ENCODE results near the gene HIPK2.

HIPK2 gene

GRCh38 chr7:139753081-139753692, 24.6 kb downstream of the HIPK2 start:
- no peak for DNase-seq (ENCODE audit: low read depth in 2 of 2, low spot score in 1 of 2)

DNA sequence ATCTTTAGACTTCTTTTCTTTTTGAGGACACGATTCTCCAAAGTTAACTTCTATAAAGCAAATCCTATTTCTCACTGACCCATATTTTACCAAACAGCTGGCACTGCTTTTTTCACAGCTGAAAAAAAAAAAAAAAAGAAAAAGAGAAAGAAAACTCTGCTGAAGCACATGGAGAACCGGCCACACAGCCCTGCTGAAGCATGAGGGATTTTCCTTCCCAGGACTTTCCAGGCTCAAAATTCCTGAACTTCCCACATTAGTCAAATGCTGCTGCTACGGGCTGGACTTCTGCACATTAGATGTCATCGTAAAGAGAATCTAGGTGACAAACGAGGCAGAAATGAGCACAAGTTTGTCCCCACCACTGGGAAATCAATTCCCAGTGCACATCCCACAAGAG, 25.2 kb downstream of the HIPK2 start:
- DNase-seq (ENCODE audit: low read depth in 2 of 2, low spot score in 1 of 2): no peak

DNA sequence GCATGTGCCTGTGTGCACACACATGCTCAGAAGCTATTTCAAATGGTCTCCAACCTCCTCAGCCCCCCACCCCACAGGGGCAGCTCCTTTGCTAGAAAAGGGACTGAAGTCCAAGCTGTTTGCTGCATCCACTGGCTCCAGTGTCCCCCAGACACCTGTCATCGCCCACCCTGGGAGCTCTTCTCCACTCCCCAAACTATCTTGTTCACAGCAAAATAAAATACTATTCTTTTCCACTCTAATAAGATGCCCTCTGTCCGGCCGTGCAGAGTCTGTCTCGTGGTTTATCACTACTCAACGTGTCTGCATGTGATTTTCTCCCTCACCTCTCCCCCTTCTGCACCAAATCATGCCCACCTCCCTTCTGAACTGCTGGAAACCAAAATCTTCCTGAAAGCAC, 25.6 kb downstream of the HIPK2 start:
- DNase-seq (ENCODE audit: low read depth in 2 of 2, low spot score in 1 of 2): no peak

- no peak for DNase-seq (ENCODE audit: low read depth in 2 of 2, low spot score in 1 of 2)
Measured at GRCh38 chr7:139750459-139751095, 27.2 kb downstream of the HIPK2 start.

GRCh38 chr7:139749545-139749944, 28.3 kb downstream of the HIPK2 start:
- no peak for DNase-seq (ENCODE audit: low read depth in 2 of 2, low spot score in 1 of 2)

- DNase-seq (ENCODE audit: low read depth in 2 of 2, low spot score in 1 of 2): no peak
Measured at GRCh38 chr7:139748941-139749340, 28.9 kb downstream of the HIPK2 start.

DNA sequence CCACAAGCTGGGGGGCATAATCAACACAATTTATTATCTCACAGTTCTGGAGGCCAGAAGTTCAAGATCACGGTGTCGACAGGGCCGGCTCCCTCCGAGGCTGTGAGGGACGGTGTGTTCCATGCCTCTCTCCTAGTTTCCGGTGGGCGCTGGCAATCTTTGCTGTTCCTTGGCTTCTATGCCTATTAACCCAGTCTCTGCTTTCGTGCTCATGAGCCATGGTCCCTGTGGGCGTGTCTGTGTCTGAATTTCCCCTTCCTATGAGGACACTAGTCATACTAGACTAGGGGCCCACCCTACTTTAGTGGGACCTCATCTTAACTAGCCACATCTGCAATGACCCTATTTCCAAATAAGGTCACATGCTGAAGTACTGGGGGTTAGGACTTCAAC, 29.4 kb downstream of the HIPK2 start:
- no peak for DNase-seq (ENCODE audit: low read depth in 2 of 2, low spot score in 1 of 2)

GRCh38 chr7:139747662-139748372, 30.0 kb downstream of the HIPK2 start:
- no peak for DNase-seq (ENCODE audit: low read depth in 2 of 2, low spot score in 1 of 2)

- no peak for DNase-seq (ENCODE audit: low read depth in 2 of 2, low spot score in 1 of 2)
Measured at GRCh38 chr7:139746652-139747051, 31.1 kb downstream of the HIPK2 start.

DNA sequence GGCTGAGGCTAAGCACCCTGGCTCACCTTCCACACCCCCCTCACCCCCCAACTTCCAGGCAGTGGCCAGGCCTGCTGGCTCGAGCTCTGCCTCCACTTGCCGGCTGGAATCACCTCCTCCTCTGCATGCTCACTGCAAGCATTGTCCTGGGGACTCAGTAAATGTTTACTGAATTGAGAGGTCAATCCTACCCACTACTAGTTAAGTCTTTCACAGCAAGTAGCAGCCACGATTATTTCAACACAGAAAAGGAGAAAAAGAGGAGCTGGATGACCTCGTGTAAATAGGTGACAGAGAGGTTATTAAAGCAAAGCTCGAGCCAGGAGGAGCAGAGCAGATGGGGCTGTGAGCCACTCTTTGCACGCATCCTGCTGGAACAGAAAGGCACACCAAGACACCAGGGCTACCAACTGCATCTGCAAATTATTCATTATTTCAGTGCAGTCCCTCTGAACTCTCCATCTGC, 32.1 kb downstream of the HIPK2 start:
- DNase-seq (ENCODE audit: low read depth in 2 of 2, low spot score in 1 of 2): no peak

DNA sequence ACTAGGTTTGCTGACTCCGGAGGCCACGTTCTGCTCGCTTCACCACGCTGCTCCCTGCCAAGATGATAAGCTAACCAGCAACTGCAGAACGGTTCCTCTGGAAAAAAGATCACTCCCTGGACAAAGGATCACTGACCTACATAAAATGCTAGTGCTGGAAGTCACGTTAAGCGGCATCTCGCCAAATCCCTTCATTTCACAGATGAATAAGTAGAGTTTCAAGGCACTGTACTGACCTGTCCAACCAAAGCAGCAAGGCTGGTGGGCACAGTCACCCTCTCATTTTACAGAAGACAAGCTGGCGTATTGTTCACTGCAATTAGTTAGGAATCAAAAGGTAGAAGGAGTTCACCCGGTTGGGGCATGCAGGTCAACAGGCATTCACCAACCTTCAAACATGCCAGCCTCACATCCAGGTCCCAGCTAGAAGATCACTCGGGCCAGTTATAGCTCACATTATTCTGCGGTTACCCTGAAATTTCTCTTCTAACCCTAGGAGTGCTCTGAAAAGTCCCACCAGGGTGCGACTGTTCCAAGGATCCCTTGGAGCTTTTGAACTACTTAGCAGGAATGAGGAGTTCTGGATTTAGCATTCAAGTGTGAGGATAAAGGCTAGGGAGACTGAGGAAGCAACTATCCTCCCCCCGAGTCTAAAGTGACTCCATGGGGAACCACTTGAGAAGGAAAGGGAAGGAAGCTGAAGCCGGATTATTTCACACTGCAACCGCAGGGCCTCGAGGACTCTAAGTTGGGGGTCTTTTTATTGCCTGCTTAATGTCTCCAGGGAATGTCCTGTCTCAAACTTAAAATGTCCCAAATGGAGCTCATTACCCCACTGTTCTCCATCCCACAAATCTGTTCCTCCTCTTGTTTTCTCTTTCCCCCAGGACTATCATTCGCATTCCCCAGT, 32.8 kb downstream of the HIPK2 start:
- DNase-seq (ENCODE audit: low read depth in 2 of 2, low spot score in 1 of 2): no peak

DNA sequence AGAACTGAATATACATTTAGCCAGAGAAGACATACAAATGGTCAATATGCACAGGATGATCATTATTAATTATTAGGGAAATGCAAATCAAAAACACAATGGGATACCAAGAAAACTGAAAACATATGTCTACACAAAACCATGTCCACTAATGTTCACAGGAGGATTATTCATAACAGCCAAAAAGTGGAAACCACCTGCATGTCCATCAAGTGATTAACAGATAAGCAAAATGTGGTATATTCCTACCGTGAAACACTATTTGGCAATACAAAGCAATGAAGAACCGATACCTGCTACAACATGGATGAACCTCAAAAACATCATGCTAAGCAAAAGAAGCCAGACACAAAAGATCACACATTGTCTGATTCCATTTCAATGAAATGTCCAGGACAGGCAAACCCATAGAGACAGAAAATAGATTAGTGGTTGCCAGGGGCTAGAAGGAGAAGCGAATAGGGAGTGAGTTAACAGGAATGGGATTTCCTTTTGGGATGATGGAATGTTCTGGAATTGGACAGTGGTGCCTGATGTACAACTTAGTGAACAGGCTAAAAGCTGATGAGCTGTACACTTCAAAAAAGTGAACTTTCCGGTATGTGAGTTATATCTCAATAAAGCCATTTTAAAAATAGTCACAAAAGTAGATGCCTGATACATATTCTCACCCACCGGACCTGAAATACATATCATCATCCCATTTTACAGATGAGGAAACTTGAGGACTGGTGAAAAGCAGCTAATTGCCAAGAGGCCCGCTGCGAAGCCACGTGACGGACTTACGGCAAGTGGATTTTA, 33.6 kb downstream of the HIPK2 start:
- DNase-seq (ENCODE audit: low read depth in 2 of 2, low spot score in 1 of 2): no peak

- no peak for DNase-seq (ENCODE audit: low read depth in 2 of 2, low spot score in 1 of 2)
Measured at GRCh38 chr7:139743267-139743966, 34.4 kb downstream of the HIPK2 start.

GRCh38 chr7:139741789-139742344, 35.9 kb downstream of the HIPK2 start:
- no peak for DNase-seq (ENCODE audit: low read depth in 2 of 2, low spot score in 1 of 2)

DNA sequence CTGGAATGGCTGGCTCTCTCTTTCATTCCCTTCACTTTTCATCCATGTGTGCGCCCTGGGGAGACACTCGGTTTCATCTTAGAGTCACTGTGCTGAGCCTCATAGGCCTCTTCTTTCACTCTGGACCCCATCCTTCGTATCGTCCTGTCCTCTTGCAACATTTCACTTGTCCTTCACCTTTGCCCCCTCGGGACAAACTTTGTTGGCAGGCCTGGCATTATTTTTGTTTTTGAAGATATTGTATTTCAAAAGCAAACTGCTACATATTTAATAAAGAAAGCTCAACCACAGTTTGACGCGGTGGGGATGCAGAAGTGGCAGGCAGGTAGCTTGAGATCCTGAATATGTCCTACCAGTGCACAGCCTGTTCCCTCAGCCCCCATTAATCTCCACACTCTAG, 36.6 kb downstream of the HIPK2 start:
- DNase-seq (ENCODE audit: low read depth in 2 of 2, low spot score in 1 of 2): no peak

DNA sequence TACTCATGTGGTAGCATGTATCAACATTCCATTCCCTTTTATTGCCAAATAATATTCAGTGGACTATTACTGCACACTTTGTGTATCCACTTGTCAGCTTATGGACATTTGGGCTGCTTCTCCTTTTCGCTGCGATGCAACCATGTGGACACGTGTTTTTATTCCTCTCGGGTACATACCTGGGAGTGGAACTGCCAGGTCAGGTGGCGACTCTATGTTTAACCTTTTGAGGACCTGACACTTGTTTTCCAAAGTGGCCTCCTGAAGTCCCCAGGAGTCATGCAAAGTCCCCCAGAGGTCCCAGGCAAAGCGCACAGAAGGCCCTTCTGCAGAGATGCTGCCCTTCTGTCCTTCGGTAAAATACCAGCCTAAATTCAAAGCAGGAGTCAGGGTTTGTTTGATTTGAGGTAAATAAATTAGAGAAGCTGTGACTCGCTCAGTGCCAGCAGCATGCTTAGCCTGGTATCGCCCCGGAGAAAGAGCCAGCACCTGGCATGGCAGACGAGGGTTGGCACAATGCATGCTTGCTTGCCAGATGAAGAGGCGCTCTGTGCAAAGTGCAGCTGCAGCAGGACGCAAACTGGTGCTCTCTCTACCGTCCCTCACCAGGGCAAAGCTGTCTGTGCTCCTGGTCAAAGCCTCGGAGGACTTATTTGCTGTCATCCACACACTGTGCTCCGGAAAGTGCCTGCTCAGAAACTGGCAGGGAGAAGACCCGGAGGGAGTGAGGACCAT, 37.8 kb downstream of the HIPK2 start:
- DNase-seq (ENCODE audit: low read depth in 2 of 2, low spot score in 1 of 2): no peak

DNA sequence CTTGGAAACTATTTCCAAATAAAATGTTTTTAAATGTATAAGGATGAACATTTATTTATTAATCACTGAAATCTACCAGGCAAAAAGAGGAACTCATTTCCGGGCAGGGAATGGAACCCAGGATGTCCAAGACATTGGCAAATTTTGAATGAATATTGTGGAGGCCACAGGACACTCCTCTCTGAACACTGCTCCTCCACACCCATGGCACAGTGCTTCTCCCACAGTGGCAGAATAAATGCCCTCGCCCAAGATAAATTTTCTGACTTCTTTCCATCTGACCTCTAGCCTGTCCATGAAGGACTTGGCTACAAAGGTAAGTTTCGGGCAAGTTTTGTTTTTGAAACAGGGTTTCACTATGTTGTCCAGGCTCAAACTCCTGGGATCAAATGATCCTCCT, 39.0 kb downstream of the HIPK2 start:
- no peak for DNase-seq (ENCODE audit: low read depth in 2 of 2, low spot score in 1 of 2)

DNA sequence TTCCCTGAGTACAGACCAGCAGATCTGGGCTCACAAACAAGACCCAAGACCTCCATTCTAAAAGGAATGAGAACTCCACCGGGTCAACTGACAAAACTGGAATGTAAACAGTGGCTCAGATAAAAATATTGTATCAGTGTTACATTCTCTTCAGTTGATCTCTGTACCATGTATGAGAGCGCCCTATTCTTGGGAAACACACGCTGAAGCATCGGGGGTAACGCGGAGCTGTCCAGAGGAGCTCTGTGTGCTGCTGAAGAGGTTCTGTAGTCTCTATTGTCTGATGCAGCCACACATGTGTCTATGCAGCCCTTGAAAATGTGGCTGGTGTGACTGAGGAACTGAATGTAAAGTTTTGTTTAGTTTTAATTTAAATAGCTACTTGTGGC, 39.7 kb downstream of the HIPK2 start:
- DNase-seq (ENCODE audit: low read depth in 2 of 2, low spot score in 1 of 2): no peak

Data from stimulated activated CD8-positive, alpha-beta memory T cell treated with anti-CD3 and anti-CD28 coated beads, Interleukin-4, amount 100 ng/mL, for 1 hour (primary cell).